Immature natural killer cell (primary cell): ENCODE results near the gene AGTPBP1. TPM values are rescaled to one million over a fixed set of nuclear protein-coding genes. Genes with fewer than 3 reads are reported as not detected.
"Not testable (repeated sequence)": the region's sequence is repeated elsewhere in the genome, so short reads cannot be mapped to it uniquely, and the experiment has no call there.

Experiments used
- DNase-seq, 3 donors: peaks; one replicate each; pipeline ENCODE4 v3.0.0; 2022; ENCODE audit warnings: mixed read lengths in 1 of 3
- H3K27ac Mint-ChIP-seq, 6 donors: one replicate each; pipeline ENCODE4 v1.8.0; 2020; ENCODE audit warnings: mixed read lengths in 6 of 6, mild to moderate bottlenecking in 5 of 6, inconsistent platforms in 4 of 6, moderate library complexity in 3 of 6
- H3K27me3 Mint-ChIP-seq, 3 donors: one replicate each; pipeline ENCODE4 v1.8.0; 2020 to 2021; ENCODE audit warnings: low read depth in 3 of 3, mild to moderate bottlenecking in 3 of 3, mixed read lengths in 3 of 3, moderate library complexity in 3 of 3, inconsistent platforms in 1 of 3
- H3K36me3 Mint-ChIP-seq, 3 donors: one replicate each; pipeline ENCODE4 v1.8.0; 2020; ENCODE audit warnings: mixed read lengths in 3 of 3, inconsistent platforms in 2 of 3, mild to moderate bottlenecking in 2 of 3
- H3K4me1 Mint-ChIP-seq, 2 donors: one replicate each; pipeline ENCODE4 v1.8.0; 2020; ENCODE audit warnings: inconsistent platforms in 2 of 2, mild to moderate bottlenecking in 2 of 2, mixed read lengths in 2 of 2, moderate library complexity in 1 of 2
- H3K4me3 Mint-ChIP-seq, 5 donors: one replicate each; pipeline ENCODE4 v1.8.0; 2020; ENCODE audit warnings: mild to moderate bottlenecking in 5 of 5, mixed read lengths in 5 of 5, inconsistent platforms in 3 of 5, moderate library complexity in 3 of 5
- H3K9me3 Mint-ChIP-seq, 6 donors: one replicate each; pipeline ENCODE4 v1.8.0; 2020; ENCODE audit warnings: mild to moderate bottlenecking in 6 of 6, mixed read lengths in 6 of 6, inconsistent platforms in 4 of 6, moderate library complexity in 3 of 6
- polyA plus RNA-seq, 3 donors: library from polyadenylated mRNA; unstranded; fragments of 300-500 nt; fragmentation: Illumina TruSeq; gene quantifications; one replicate each; pipeline ENCODE4 v1.2.3, GENCODE V29; 2021

Gene AGTPBP1
- polyA plus RNA-seq, result 10 to 100 TPM; 48.6 to 58.5 (median 55.2) TPM

DNA sequence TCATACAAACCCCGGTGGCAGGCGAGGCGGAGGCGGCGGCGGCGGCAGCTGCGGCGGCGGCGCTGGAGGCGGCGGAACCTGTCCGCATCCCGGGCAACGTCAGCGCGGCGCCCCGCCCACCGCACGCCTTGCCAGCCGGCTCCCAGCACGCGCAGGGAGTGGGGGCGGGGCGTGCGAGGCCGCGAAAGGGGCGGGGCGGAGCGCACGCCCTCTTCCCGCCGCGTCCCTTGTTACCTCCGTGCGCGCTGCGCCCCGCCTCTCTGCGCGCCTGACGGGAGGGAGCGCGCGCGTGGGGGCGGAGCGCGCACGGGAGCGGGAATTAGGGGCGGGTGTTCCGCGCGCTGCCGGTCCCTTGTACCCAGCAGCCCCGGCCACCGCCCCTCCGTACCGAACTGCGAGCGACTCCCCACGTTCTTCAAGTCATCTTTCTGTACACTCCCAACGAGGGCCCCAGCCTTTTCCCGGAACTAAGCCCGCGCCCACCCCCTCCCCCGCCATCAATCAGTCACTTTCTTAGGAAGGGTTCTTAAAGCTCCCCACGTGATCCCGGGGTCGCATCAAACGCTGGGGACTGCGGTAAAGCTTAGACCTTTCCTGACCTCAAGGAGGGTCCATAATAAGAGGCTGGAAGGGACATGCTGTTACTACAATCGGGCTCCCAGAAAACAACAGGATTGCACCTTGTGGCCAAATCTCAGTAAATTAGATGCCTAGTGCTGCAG lies at the start of gene AGTPBP1:
AGTPBP1 (minus strand) TSS at position 80 of the 722 bp plus-strand sequence. CDS start 29,421 bp downstream, outside the sequence.
- peak within 1 kb of the TSS; percentile 96 to 99 (median 98) for H3K27ac Mint-ChIP-seq
- H3K4me3 Mint-ChIP-seq, result peak within 1 kb of the TSS; percentile 91 to 99 (median 98)
- H3K4me1 Mint-ChIP-seq, result peaks cover 68 to 73% of the 10 kb centered on the region in 2 donors
- H3K9me3 Mint-ChIP-seq, result no peaks in the 10 kb centered on the region
- H3K36me3 Mint-ChIP-seq, result peaks cover 0 to 4% (median 0%) of the 10 kb centered on the region in 3 donors
- DNase-seq, result peak; percentile 96 to 97 (median 97)
- peaks cover 8 to 11% (median 8%) of the 10 kb centered on the region in 3 donors for H3K27me3 Mint-ChIP-seq

DNA sequence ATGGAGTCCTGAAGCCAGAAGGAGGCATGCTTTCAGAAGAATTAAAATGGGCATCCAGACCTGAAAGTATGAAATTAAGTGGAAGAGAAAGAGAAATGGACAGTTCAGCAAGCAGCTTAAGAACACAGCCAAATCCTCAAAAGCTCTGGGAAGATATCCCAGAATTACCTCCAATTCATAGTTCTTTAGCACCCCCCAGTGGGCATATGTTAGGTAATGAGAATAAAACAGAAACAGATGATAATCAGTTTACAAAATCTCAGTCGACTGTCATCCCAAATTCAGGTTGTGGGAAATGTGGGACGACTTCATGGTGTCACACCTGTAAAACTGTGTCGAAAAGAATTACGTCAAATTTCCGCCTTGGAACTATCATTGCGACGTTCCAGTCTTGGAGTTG lies 44.4 kb upstream of the AGTPBP1 start:
- H3K27me3 Mint-ChIP-seq, H3K4me1 Mint-ChIP-seq, DNase-seq, H3K27ac Mint-ChIP-seq, H3K4me3 Mint-ChIP-seq, H3K36me3 Mint-ChIP-seq, H3K9me3 Mint-ChIP-seq: not testable (repeated sequence)

GRCh38 chr9:85773844-85774243 lies 32.1 kb upstream of the AGTPBP1 start:
- not testable (repeated sequence) for H3K36me3 Mint-ChIP-seq, H3K9me3 Mint-ChIP-seq, DNase-seq, H3K4me3 Mint-ChIP-seq, H3K27me3 Mint-ChIP-seq, H3K27ac Mint-ChIP-seq, H3K4me1 Mint-ChIP-seq

GRCh38 chr9:85761802-85762201 lies 20.0 kb upstream of the AGTPBP1 start:
- H3K27ac Mint-ChIP-seq, DNase-seq, H3K4me1 Mint-ChIP-seq, H3K36me3 Mint-ChIP-seq, H3K9me3 Mint-ChIP-seq, H3K27me3 Mint-ChIP-seq, H3K4me3 Mint-ChIP-seq: not testable (repeated sequence)

DNA sequence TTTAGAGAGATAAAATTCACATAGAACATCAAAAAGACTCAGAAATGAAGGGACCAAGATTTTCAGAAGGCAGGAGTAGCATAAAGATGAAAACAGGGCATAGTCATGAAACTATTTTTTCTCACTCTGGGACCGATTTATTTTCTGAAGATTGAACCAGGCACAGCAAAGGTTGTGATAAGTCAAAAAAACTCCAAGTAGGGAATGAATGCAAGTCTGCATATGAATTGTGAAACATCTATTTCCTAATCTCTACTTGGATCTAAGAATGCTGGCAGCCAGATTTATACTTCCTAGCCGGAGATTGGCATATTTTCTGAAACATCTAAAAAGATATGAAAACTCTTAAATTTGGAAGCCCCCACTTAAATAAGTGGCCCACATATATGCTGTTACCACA lies 16.0 kb upstream of the AGTPBP1 start:
- not testable (repeated sequence) for H3K4me1 Mint-ChIP-seq, H3K27ac Mint-ChIP-seq, H3K27me3 Mint-ChIP-seq, H3K9me3 Mint-ChIP-seq, H3K36me3 Mint-ChIP-seq, H3K4me3 Mint-ChIP-seq, DNase-seq

DNA sequence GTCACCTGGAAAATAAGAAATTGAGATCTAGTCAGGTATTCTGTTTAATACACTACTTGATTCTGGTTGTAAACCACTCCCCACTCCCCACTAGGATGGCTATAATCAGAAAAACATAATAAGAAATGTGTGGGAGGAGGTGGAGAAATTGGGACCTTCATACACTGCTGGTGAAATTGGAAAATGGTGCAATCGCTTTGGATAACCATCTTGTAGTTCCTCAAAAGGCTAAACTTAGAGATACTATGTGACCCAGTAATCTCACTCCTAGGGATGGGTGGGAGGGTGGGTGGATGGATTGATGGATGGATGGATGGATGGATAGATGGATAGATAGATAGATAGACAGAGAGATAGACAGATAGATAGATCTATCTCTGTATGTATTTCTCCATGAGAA lies 14.5 kb upstream of the AGTPBP1 start:
- H3K4me1 Mint-ChIP-seq, H3K27ac Mint-ChIP-seq, H3K27me3 Mint-ChIP-seq, DNase-seq, H3K36me3 Mint-ChIP-seq, H3K4me3 Mint-ChIP-seq, H3K9me3 Mint-ChIP-seq: not testable (repeated sequence)

GRCh38 chr9:85746309-85746708 lies 4.6 kb upstream of the AGTPBP1 start:
- Mint-ChIP-seq H3K9me3 (no peaks in the 10 kb centered on the region), H3K4me1 (peaks cover 37 to 39% of the 10 kb centered on the region in 2 donors), H3K27me3 (peaks cover 3 to 7% (median 4%) of the 10 kb centered on the region in 3 donors), H3K36me3 (no peaks in the 10 kb centered on the region), H3K4me3 (no peak overlapping the region), H3K27ac (no peak overlapping the region)
- no peak for DNase-seq

GRCh38 chr9:85745203-85745602 lies 3.4 kb upstream of the AGTPBP1 start:
- peaks cover 0 to 4% (median 0%) of the 10 kb centered on the region in 3 donors for H3K36me3 Mint-ChIP-seq
- peak overlapping the region in 3 of 6 donors; percentile 50 to 81 (median 63) for H3K27ac Mint-ChIP-seq
- H3K4me3 Mint-ChIP-seq, result peak overlapping the region in 2 of 5 donors; percentile 17 to 57

GRCh38 chr9:85744480-85744879 lies 2.7 kb upstream of the AGTPBP1 start:
- Mint-ChIP-seq H3K27me3 (peaks cover 8 to 12% (median 8%) of the 10 kb centered on the region in 3 donors), H3K36me3 (peaks cover 0 to 4% (median 0%) of the 10 kb centered on the region in 3 donors), H3K27ac (peak overlapping the region in 1 of 6 donors; percentile 41), H3K4me3 (peak overlapping the region in 4 of 5 donors; percentile 74 to 91 (median 82)), H3K9me3 (no peaks in the 10 kb centered on the region), H3K4me1 (peaks cover 50 to 52% of the 10 kb centered on the region in 2 donors)
- no peak for DNase-seq

More at GRCh38 chr9:85745203-85745602, 3.4 kb upstream of the AGTPBP1 start:
- Mint-ChIP-seq H3K9me3 (no peaks in the 10 kb centered on the region), H3K27me3 (peaks cover 8 to 12% (median 8%) of the 10 kb centered on the region in 3 donors), H3K4me1 (peaks cover 45 to 47% of the 10 kb centered on the region in 2 donors)
- DNase-seq, result no peak

GRCh38 chr9:85743275-85744128 lies 1.7 kb upstream of the AGTPBP1 start:
- Mint-ChIP-seq H3K4me3 (peak overlapping the region; percentile 73 to 91 (median 78)), H3K27me3 (peaks cover 8 to 12% (median 8%) of the 10 kb centered on the region in 3 donors), H3K9me3 (no peaks in the 10 kb centered on the region), H3K27ac (peak overlapping the region; percentile 62 to 89 (median 80)), H3K36me3 (peaks cover 0 to 4% (median 0%) of the 10 kb centered on the region in 3 donors), H3K4me1 (peaks cover 59 to 60% of the 10 kb centered on the region in 2 donors)
- DNase-seq, result peak; percentile 26 to 50 (median 38)

DNA sequence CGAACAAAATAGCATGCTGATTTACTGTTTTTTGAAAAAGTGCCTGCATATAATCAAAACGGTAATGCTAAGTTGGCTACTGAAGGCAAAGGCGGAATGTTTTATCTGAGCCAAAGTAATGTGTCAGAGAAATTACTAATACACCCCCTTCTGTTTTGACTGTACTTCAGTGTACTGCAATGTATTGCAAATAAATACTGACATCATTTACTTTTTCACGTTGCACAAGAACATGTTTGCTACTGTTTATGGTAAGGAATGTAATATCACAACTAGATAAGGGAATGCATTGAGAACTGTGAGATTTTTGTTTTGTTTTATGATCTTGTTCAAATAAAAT lies 813 bp upstream of the AGTPBP1 start:
- Mint-ChIP-seq H3K4me3 (peak overlapping the region; percentile 89 to 95 (median 92)), H3K9me3 (no peaks in the 10 kb centered on the region), H3K4me1 (peaks cover 66 to 68% of the 10 kb centered on the region in 2 donors), H3K27ac (peak overlapping the region; percentile 67 to 93 (median 88)), H3K27me3 (peaks cover 8 to 11% (median 8%) of the 10 kb centered on the region in 3 donors), H3K36me3 (peaks cover 0 to 4% (median 0%) of the 10 kb centered on the region in 3 donors)
- no peak for DNase-seq

DNA sequence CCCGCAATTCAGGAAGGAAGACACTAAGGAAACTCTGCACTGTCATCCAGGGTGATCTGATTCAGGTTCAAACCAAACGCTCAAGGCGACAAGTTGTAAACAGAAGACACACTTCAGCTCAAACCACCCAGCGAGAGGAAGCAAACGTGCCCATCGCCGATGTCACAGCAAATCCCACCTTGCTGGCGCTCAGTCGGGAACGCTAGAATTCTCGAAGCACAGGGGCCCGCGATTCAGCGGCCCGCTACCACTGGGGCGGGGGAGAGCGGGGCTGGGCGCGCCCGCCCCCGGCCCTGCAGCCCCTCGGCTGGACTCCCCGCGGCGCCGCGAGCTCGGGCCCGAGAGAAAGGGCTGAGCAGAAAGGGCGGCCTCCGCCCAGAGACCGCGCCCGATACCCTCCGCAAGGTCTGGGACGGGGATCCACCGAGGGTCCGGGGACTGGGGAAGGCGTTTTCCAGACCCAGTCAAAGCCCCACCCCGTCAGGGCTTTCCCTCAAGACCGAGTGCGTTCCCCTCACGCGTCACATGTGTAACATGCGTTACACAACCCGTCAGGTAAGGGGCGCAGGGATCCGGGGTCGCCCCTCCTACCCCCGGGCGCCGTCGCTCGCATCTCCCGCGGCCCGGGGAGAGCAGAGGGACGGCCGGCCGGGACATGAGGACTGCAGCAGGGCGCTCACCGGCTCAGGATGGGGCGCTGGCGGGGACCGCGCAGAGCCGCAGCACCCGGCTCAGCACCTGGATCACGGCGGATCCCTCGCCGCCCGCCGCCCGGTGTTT lies 469 bp downstream of the AGTPBP1 start:
- peak in 2 of 3 donors; percentile 58 to 74 for DNase-seq
- H3K36me3 Mint-ChIP-seq, result peaks cover 0 to 4% (median 0%) of the 10 kb centered on the region in 3 donors
- no peaks in the 10 kb centered on the region for H3K9me3 Mint-ChIP-seq
- H3K27me3 Mint-ChIP-seq, result peaks cover 8 to 11% (median 8%) of the 10 kb centered on the region in 3 donors
- peaks cover 68 to 76% of the 10 kb centered on the region in 2 donors for H3K4me1 Mint-ChIP-seq
- H3K4me3 Mint-ChIP-seq, result peak overlapping the region; percentile 91 to 99 (median 98)
- H3K27ac Mint-ChIP-seq, result peak overlapping the region; percentile 96 to 99 (median 98)

GRCh38 chr9:85740787-85741094 lies 1.0 kb downstream of the AGTPBP1 start:
- no peaks in the 10 kb centered on the region for H3K9me3 Mint-ChIP-seq

More at GRCh38 chr9:85740787-85741094, 1.0 kb downstream of the AGTPBP1 start:
- DNase-seq, result peak in 1 of 3 donors; percentile 64
- H3K27me3 Mint-ChIP-seq, result peaks cover 8 to 11% (median 8%) of the 10 kb centered on the region in 3 donors
- H3K36me3 Mint-ChIP-seq, result peaks cover 0 to 4% (median 0%) of the 10 kb centered on the region in 3 donors
- H3K4me1 Mint-ChIP-seq, result peaks cover 63 to 81% of the 10 kb centered on the region in 2 donors
- peak overlapping the region; percentile 91 to 99 (median 98) for H3K4me3 Mint-ChIP-seq
- H3K27ac Mint-ChIP-seq, result peak overlapping the region; percentile 96 to 99 (median 98)
